HepG2 (cell line): Measurements from ENCODE around the gene CDC34. TPM values are rescaled to one million over a fixed set of nuclear protein-coding genes. Genes with fewer than 3 reads are reported as not detected.

ENCODE experiments used
- ATAC-seq: fragments of 200-7000 bp; cut with Tn5 transposase; 3 replicates; pipeline ENCODE4 v1.9.1; 2020; ENCODE audit warnings: mild to moderate bottlenecking, moderate library complexity
- BruUV-seq: library from RNA; stranded (reverse); fragments of 400-500 nt; replicated peaks from 2 replicates; lab custom pipeline; 2021; lab: Mats Ljungman, UMichigan
- CTCF ChIA-PET: fragments of 300-600 bp; formaldehyde crosslinking; extraction: SDS; loops from one replicate; lab custom pipeline; 2021; ENCODE audit warnings: low total read pairs, inconsistent platforms, low intra/inter-chr PET ratio; lab: Yijun Ruan, JAX
- POLR2A ChIA-PET: fragments of 350-600 bp; sonication (Branson Sonifier 250); formaldehyde crosslinking; loops from one replicate; lab custom pipeline; 2020; ENCODE audit warnings: antibody characterized with exemption, inconsistent platforms; lab: Yijun Ruan, JAX
- DNase-seq: peaks from one replicate; pipeline ENCODE4 v3.0.0-alpha.2; 2015; ENCODE audit warnings: low spot score
- FAIRE-seq: peaks from 3 replicates; lab custom pipeline; 2011; peaks lifted over from hg19 to GRCh38; lab: Jason Lieb, UNC
- H2AFZ ChIP-seq: one replicate; pipeline ENCODE4 v1.6.1; 2011; ENCODE audit warnings: low read length, inconsistent platforms
- H3K27ac ChIP-seq: fragments of 300-600 bp; 3 replicates; pipeline ENCODE4 v1.8.0; 2011; ENCODE audit warnings: mixed run types, mild to moderate bottlenecking, mixed read lengths, low read length, inconsistent platforms; ENCODE audit not compliant: insufficient read depth; ENCODE audit errors: extremely low read length
- H3K27me3 ChIP-seq, 2 experiments: fragments of 200-600 bp in 1 of 2; 2 replicates in 1 of 2; 3 replicates in 1 of 2; pipeline versions ENCODE4 v1.6.0 to v1.8.0; 2011; ENCODE audit warnings: low read length in 2 of 2, mild to moderate bottlenecking in 2 of 2, moderate library complexity in 2 of 2, inconsistent platforms in 1 of 2; ENCODE audit not compliant: insufficient read depth in 2 of 2, control insufficient read depth in 1 of 2
- H3K36me3 ChIP-seq, 2 experiments: fragments of 200-600 bp in 1 of 2; replicated peaks in 1 of 2; 2 replicates in 1 of 2; 3 replicates in 1 of 2; pipeline versions ENCODE4 v1.5.1 to v1.8.0; 2011; ENCODE audit warnings: low read length in 2 of 2, inconsistent platforms in 1 of 2; ENCODE audit not compliant: insufficient read depth in 2 of 2, control insufficient read depth in 1 of 2
- H3K4me1 ChIP-seq: 2 replicates; pipeline ENCODE4 v1.5.1; 2012; ENCODE audit warnings: low read length, inconsistent platforms; ENCODE audit not compliant: insufficient read depth
- H3K4me2 ChIP-seq: 2 replicates; pipeline ENCODE4 v1.6.0; 2011; ENCODE audit warnings: low read depth, low read length, inconsistent platforms
- H3K4me3 ChIP-seq, 3 experiments: fragments of 200-600 bp in 1 of 3; sonication (generic), shearing (Covaris generic) in 1 of 3; replicated peaks in 1 of 3; 2 replicates each; pipeline ENCODE4 v1.5.1; 2011 to 2016; ENCODE audit warnings: low read length in 3 of 3, inconsistent platforms in 2 of 3, low read depth in 2 of 3, mild to moderate bottlenecking in 2 of 3, control low read depth in 1 of 3, mixed read lengths in 1 of 3; ENCODE audit not compliant: insufficient read depth in 1 of 3
- H3K79me2 ChIP-seq: one replicate; pipeline ENCODE4 v1.6.1; 2011; ENCODE audit warnings: low read length, inconsistent platforms; ENCODE audit not compliant: insufficient read depth
- H3K9ac ChIP-seq: 2 replicates; pipeline ENCODE4 v1.6.0; 2011; ENCODE audit warnings: mild to moderate bottlenecking, low read depth, low read length, inconsistent platforms; ENCODE audit not compliant: insufficient read depth
- H3K9me3 ChIP-seq: 2 replicates; pipeline ENCODE4 v1.5.1; 2012; ENCODE audit warnings: mild to moderate bottlenecking, low read length
- H4K20me1 ChIP-seq: 2 replicates; pipeline ENCODE4 v1.6.0; 2011; ENCODE audit warnings: inconsistent platforms, mild to moderate bottlenecking, low read length, moderate library complexity; ENCODE audit not compliant: insufficient read depth
- GABPB1 ChIP-seq: IDR thresholded peaks from 2 replicates; pipeline ENCODE4 v1.6.1; 2016; ENCODE audit warnings: mild to moderate bottlenecking, missing genetic modification reagents, moderate library complexity, missing compliant biosample characterization
- HES4 ChIP-seq: sonication (generic); formaldehyde crosslinking; IDR thresholded peaks from 2 replicates; pipeline ENCODE4 v1.9.0; 2021; ENCODE audit warnings: mild to moderate bottlenecking, missing genetic modification reagents, borderline replicate concordance
- HNRNPL ChIP-seq: fragments of 200-400 bp; formaldehyde crosslinking; IDR thresholded peaks from 2 replicates; pipeline ENCODE4 v1.6.1; 2017; ENCODE audit warnings: mild to moderate bottlenecking, low read depth, low read length
- HOXD1 ChIP-seq: sonication (generic); formaldehyde crosslinking; IDR thresholded peaks from 2 replicates; pipeline ENCODE4 v1.5.0; 2020; ENCODE audit warnings: missing genetic modification reagents
- LCORL ChIP-seq, 2 experiments: fragments of 450-650 bp in 1 of 2; sonication (generic) in 1 of 2; formaldehyde crosslinking in 1 of 2; IDR thresholded peaks; 2 replicates each; pipeline versions ENCODE4 v1.5.0 to v1.6.1; 2017 to 2020; ENCODE audit warnings: antibody characterized with exemption in 1 of 2, missing genetic modification reagents in 1 of 2
- NFE2 ChIP-seq: sonication (generic); formaldehyde crosslinking; IDR thresholded peaks from 2 replicates; pipeline ENCODE4 v1.4.0; 2020; ENCODE audit warnings: missing genetic modification reagents
- SKI ChIP-seq: fragments of 450-650 bp; IDR thresholded peaks from one replicate; pipeline ENCODE4 v1.6.1; 2018; ENCODE audit warnings: mild to moderate bottlenecking; ENCODE audit not compliant: partially characterized antibody
- ZBTB20 ChIP-seq: sonication (generic); formaldehyde crosslinking; IDR thresholded peaks from 2 replicates; pipeline ENCODE4 v1.8.1; 2023; ENCODE audit warnings: missing genetic modification reagents, low read depth, mild to moderate bottlenecking, borderline replicate concordance
- ZMYM4 ChIP-seq: sonication (generic); formaldehyde crosslinking; IDR thresholded peaks from 2 replicates; pipeline ENCODE4 v1.8.1; 2023; ENCODE audit warnings: mild to moderate bottlenecking, missing genetic modification reagents
- ZNF256 ChIP-seq: sonication (generic); formaldehyde crosslinking; conservative IDR thresholded peaks from 2 replicates; pipeline ENCODE4 v1.4.0; 2020; ENCODE audit warnings: missing genetic modification reagents
- ZNF746 ChIP-seq: sonication (generic); formaldehyde crosslinking; IDR thresholded peaks from 2 replicates; pipeline ENCODE4 v1.8.0; 2022; ENCODE audit warnings: mild to moderate bottlenecking, missing genetic modification reagents
- ZNF766 ChIP-seq: sonication (generic); formaldehyde crosslinking; IDR thresholded peaks from 2 replicates; pipeline ENCODE4 v1.5.0; 2020; ENCODE audit warnings: missing genetic modification reagents, borderline replicate concordance
- ZNF879 ChIP-seq: sonication (generic); formaldehyde crosslinking; IDR thresholded peaks from 2 replicates; pipeline ENCODE4 v1.8.1; 2023; ENCODE audit warnings: missing genetic modification reagents
- WGBS: methylation state at CpG from one replicate; pipeline ENCODE4 v1.1.6; 2017; ENCODE audit warnings: low lambda C conversion rate; 5-methylcytosine and 5-hydroxymethylcytosine counted together
- in situ Hi-C: cut with HindIII; loops from 2 replicates; pipeline ENCODE4 v1.10.0; 2017; ENCODE audit warnings: low pct_unique_long_range_greater_than_20kb; ENCODE audit not compliant: extremely low pct_ligation_motif_present
- intact Hi-C: fragments of 100-400 bp; cut with micrococcal nuclease; formaldehyde crosslinking; loops from one replicate; pipeline ENCODE4 v1.10.0; 2022; ENCODE audit not compliant: unreplicated experiment
- polyA plus RNA-seq, 8 experiments: library from polyadenylated mRNA; depleted of rRNA in 3 of 8; stranded (reverse) in 7 of 8; unstranded in 1 of 8; fragments of >200 nt; fragmentation: Illumina TruSeq in 4 of 8; extraction: Trizol in 4 of 8; gene quantifications; 2 replicates each; pipeline versions ENCODE4 v1.2.1 to v1.2.3, GENCODE V29; 2011 to 2016; ENCODE audit warnings: low read depth in 4 of 8, missing spikeins in 1 of 8, mixed read lengths in 1 of 8; ENCODE audit not compliant: insufficient read depth in 1 of 8
- total RNA-seq, 5 experiments: library from RNA; depleted of rRNA; stranded (reverse); fragments of >200 nt; fragmentation: Illumina TruSeq; extraction: Trizol; gene quantifications; 2 replicates each; pipeline ENCODE4 v1.2.3, GENCODE V29; 2016; ENCODE audit warnings: low read depth in 1 of 5
- TF ChIP-seq, protein P1 (sequence below): sonication (generic); formaldehyde crosslinking; IDR thresholded peaks from 2 replicates; pipeline ENCODE4 v1.5.0; 2020; ENCODE audit warnings: missing genetic modification reagents
- TF ChIP-seq, protein P2 (sequence below): sonication (generic); formaldehyde crosslinking; IDR thresholded peaks from 2 replicates; pipeline ENCODE4 v1.4.0; 2020; ENCODE audit warnings: missing genetic modification reagents, borderline replicate concordance
- TF ChIP-seq, protein P3 (sequence below): sonication (generic); formaldehyde crosslinking; IDR thresholded peaks from 2 replicates; pipeline ENCODE4 v1.5.1; 2020; ENCODE audit warnings: missing genetic modification reagents, mild to moderate bottlenecking, borderline replicate concordance
- TF ChIP-seq, protein P4 (sequence below): sonication (generic); formaldehyde crosslinking; IDR thresholded peaks from 2 replicates; pipeline ENCODE4 v1.9.0; 2021; ENCODE audit warnings: missing genetic modification reagents, borderline replicate concordance
- TF ChIP-seq, protein P5 (sequence below): sonication (generic); formaldehyde crosslinking; IDR thresholded peaks from 2 replicates; pipeline ENCODE4 v1.4.0; 2020; ENCODE audit warnings: mild to moderate bottlenecking, missing genetic modification reagents

The CDC34 gene
- total and polyA plus RNA-seq, 2 of the 13 experiments (the other 11 are each of a cell fraction or from before 2014, with no cell fraction given) = 138 to 150 TPM

DNA sequence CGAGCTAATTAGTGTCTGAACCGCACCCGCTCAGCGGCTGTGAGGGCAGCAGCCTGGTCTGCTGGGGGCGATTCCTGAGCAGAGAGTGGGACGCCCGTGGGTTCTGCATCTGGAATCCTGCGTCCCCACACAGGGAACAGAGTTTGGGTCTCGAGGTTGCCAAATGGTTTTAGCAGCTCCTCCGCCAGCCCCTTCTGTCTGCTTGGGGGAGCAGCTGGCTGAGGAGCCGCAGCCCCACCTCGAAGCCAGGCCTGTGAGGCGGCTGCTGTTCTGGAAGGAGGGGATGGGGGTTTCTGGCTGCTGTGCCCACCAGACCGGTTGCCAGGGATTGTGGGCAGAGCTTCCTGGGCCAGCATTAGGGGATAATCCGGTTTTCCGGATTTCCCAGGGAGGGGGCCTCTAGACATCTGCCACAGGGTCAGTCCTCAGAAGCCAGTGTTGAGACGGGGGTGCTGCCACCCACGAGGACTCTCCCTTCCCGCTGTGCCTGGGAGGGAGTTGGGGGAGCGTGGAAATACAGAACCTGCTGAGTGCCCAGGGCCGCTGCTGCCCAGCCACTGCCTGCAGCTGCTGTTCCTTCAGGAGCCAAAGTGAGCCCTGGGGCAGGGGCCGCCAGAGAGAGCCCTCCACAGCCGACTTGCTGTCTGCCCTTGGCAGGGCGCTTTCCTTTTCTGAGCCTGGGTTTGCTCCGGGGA is 2.0 kb downstream of the CDC34 start:
- Histone ChIP-seq H3K4me1 (peaks cover 45% of the 10 kb centered on the region), H3K27ac (peak overlapping the region; percentile 81), H3K79me2 (peaks cover 37% of the 10 kb centered on the region), H3K4me3 (peak overlapping the region; percentile 97 to 98 (median 97)), H3K9me3 (no peaks in the 10 kb centered on the region), H3K9ac (peak overlapping the region; percentile 96), H3K4me2 (peak overlapping the region; percentile 96), H3K36me3 (peaks cover 10 to 26% of the 10 kb centered on the region in 2 experiments; a peak in 4 of 5 replicates), H4K20me1 (peaks cover 27% of the 10 kb centered on the region; the same call in 1 of the 2 replicates), H2AFZ (no peak overlapping the region), H3K27me3 (no peaks in the 10 kb centered on the region)
- DNase-seq = no peak
- ATAC-seq = no peak
- 31% methylated on average over 13 of the region's 25 CpGs for WGBS
- in situ Hi-C loops (no loop called here), intact Hi-C loops (no loop called here)
- ChIA-PET POLR2A (interaction anchor here (0.8 to 3.7 kb wide), 8 partner anchors 9 to 205 kb away, joined by 3 to 32 read pairs (median 11); partner anchors contain the start of gene BSG), CTCF (interaction anchor here (1.3 to 2.1 kb wide), 2 partner anchors 23 to 27 kb away, joined by 6 to 16 read pairs; partner anchors contain the start of gene TPGS1)
- no TSS peak for BruUV-seq
- FAIRE-seq = no peak
- TF ChIP-seq ZNF746 (no peak; the same call in 1 of the 2 replicates), GABPB1 (CRISPR knock-in tag) (peak; percentile 5; the same call in 1 of the 2 replicates), SKI (no peak), HES4 (CRISPR knock-in tag) (peak; percentile 51; the same call in 1 of the 2 replicates), ZBTB20 (CRISPR knock-in tag) (no peak), ZNF766 (CRISPR knock-in tag) (no peak), ZNF256 (CRISPR knock-in tag) (no peak), LCORL (IDR thresholded peaks at IDR 0.05) (no peak), LCORL (CRISPR knock-in tag; IDR thresholded peaks at IDR 0.05) (no peak; the same call in 1 of the 2 replicates), NFE2 (CRISPR knock-in tag) (no peak), ZMYM4 (CRISPR knock-in tag) (0 out of 2 replicates have a peak, but pooled peaks have one; percentile 7), HOXD1 (CRISPR knock-in tag) (no peak), ZNF879 (CRISPR knock-in tag) (0 out of 2 replicates have a peak, but pooled peaks have one; percentile 23), HNRNPL (no peak; the same call in 1 of the 2 replicates)
- TF ChIP-seq, protein P1, sequence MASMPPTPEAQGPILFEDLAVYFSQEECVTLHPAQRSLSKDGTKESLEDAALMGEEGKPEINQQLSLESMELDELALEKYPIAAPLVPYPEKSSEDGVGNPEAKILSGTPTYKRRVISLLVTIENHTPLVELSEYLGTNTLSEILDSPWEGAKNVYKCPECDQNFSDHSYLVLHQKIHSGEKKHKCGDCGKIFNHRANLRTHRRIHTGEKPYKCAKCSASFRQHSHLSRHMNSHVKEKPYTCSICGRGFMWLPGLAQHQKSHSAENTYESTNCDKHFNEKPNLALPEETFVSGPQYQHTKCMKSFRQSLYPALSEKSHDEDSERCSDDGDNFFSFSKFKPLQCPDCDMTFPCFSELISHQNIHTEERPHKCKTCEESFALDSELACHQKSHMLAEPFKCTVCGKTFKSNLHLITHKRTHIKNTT (CRISPR knock-in tag) = no peak
- TF ChIP-seq, protein P2, sequence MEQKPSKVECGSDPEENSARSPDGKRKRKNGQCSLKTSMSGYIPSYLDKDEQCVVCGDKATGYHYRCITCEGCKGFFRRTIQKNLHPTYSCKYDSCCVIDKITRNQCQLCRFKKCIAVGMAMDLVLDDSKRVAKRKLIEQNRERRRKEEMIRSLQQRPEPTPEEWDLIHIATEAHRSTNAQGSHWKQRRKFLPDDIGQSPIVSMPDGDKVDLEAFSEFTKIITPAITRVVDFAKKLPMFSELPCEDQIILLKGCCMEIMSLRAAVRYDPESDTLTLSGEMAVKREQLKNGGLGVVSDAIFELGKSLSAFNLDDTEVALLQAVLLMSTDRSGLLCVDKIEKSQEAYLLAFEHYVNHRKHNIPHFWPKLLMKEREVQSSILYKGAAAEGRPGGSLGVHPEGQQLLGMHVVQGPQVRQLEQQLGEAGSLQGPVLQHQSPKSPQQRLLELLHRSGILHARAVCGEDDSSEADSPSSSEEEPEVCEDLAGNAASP (CRISPR knock-in tag) = no peak
- TF ChIP-seq, protein P3, sequence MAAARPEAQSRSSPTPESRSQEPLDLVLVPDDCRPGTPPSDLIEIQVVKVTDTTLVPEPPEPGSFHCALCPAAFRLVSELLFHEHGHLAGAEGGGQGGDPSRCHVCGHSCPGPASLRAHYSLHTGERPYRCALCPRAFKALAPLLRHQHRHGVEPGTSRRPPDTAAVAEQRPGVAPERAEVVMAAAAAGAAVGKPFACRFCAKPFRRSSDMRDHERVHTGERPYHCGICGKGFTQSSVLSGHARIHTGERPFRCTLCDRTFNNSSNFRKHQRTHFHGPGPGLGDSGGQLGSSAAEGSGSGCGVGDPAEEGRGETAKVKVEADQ (CRISPR knock-in tag) = 0 out of 2 replicates have a peak, but pooled peaks have one; percentile 19
- TF ChIP-seq, protein P4, sequence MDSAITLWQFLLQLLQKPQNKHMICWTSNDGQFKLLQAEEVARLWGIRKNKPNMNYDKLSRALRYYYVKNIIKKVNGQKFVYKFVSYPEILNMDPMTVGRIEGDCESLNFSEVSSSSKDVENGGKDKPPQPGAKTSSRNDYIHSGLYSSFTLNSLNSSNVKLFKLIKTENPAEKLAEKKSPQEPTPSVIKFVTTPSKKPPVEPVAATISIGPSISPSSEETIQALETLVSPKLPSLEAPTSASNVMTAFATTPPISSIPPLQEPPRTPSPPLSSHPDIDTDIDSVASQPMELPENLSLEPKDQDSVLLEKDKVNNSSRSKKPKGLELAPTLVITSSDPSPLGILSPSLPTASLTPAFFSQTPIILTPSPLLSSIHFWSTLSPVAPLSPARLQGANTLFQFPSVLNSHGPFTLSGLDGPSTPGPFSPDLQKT (CRISPR knock-in tag) = no peak
- TF ChIP-seq, protein P5, sequence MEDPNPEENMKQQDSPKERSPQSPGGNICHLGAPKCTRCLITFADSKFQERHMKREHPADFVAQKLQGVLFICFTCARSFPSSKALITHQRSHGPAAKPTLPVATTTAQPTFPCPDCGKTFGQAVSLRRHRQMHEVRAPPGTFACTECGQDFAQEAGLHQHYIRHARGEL (CRISPR knock-in tag) = peak; percentile 58; the same call in 1 of the 2 replicates
